GM18498 (cell line): ENCODE results near the gene TUBB1.
"Not testable (repeated sequence)": the region's sequence is repeated elsewhere in the genome, so short reads cannot be mapped to it uniquely, and the experiment has no call there.

Experiments used
- ATAC-seq: cut with Tn5 transposase; IDR thresholded peaks from one replicate; pipeline ENCODE4 v1.9.1; 2021; ENCODE audit warnings: mild to moderate bottlenecking, moderate library complexity; ENCODE audit not compliant: unreplicated experiment

TUBB1 gene

GRCh38 chr20:59040667-59041066 lies 21.4 kb downstream of the TUBB1 start:
- ATAC-seq, result no peak

- ATAC-seq, result not testable (repeated sequence)
These were observed 22.3 kb downstream of the TUBB1 start for GRCh38 chr20:59041487-59041886.

GRCh38 chr20:59042151-59042795 lies 23.0 kb downstream of the TUBB1 start, which contains the start of gene PRELID3B:
Gene PRELID3B (minus strand): TSS chr20:59042786. CDS start chr20:59042730, 56 bp downstream.
- ATAC-seq, result peak; percentile 41

GRCh38 chr20:59042796-59043631 lies 23.8 kb downstream of the TUBB1 start:
- peak; percentile 95 for ATAC-seq

- ATAC-seq, result no peak
These were observed 24.5 kb downstream of the TUBB1 start for GRCh38 chr20:59043698-59044097.

- no peak for ATAC-seq
These were observed 25.1 kb downstream of the TUBB1 start for GRCh38 chr20:59044295-59044694.

- ATAC-seq, result no peak
These were observed 25.6 kb downstream of the TUBB1 start for GRCh38 chr20:59044796-59045195.

GRCh38 chr20:59046862-59047261 lies 27.6 kb downstream of the TUBB1 start:
- no peak for ATAC-seq

GRCh38 chr20:59047938-59048680 lies 28.9 kb downstream of the TUBB1 start:
- no peak for ATAC-seq

GRCh38 chr20:59048681-59049030 lies 29.4 kb downstream of the TUBB1 start:
- ATAC-seq, result no peak

- ATAC-seq, result no peak
These were observed 31.2 kb downstream of the TUBB1 start for GRCh38 chr20:59050437-59050836.

- ATAC-seq, result no peak
These were observed 32.5 kb downstream of the TUBB1 start for GRCh38 chr20:59051666-59052185.

GRCh38 chr20:59055302-59055701 lies 36.1 kb downstream of the TUBB1 start:
- ATAC-seq, result no peak

GRCh38 chr20:59062081-59062480 lies 42.9 kb downstream of the TUBB1 start:
- no peak for ATAC-seq

GRCh38 chr20:59063358-59064213 lies 44.4 kb downstream of the TUBB1 start:
- no peak for ATAC-seq

- no peak for ATAC-seq
These were observed 45.0 kb downstream of the TUBB1 start for GRCh38 chr20:59064214-59064722.

- no peak for ATAC-seq
These were observed 49.3 kb downstream of the TUBB1 start for GRCh38 chr20:59068534-59068933.

- no peak for ATAC-seq
These were observed 49.8 kb downstream of the TUBB1 start for GRCh38 chr20:59069026-59069425.

- ATAC-seq, result peak; percentile 53
These were observed 52.0 kb downstream of the TUBB1 start for GRCh38 chr20:59071216-59071615.

GRCh38 chr20:59073582-59073981 lies 54.4 kb downstream of the TUBB1 start:
- no peak for ATAC-seq
